Transverse colon (tissue), 4 donors: ENCODE results near the gene TCF7L2. TPM values are rescaled to one million over a fixed set of nuclear protein-coding genes. Genes with fewer than 3 reads are reported as not detected.

Source experiments
- DNase-seq: peaks from one replicate; pipeline ENCODE4 v3.0.0-alpha.2; 2019
- H3K27ac ChIP-seq, 4 donors: fragments of 200-600 bp; sonication (generic); 2 replicates each; pipeline ENCODE4 v1.5.1; 2016 to 2018; ENCODE audit warnings: inconsistent platforms in 4 of 4
- H3K27me3 ChIP-seq: fragments of 200-600 bp; sonication (generic); 2 replicates; pipeline ENCODE4 v1.5.1; 2017; ENCODE audit warnings: inconsistent platforms
- H3K36me3 ChIP-seq, 4 donors: fragments of 200-600 bp; sonication (generic); 2 replicates each; pipeline ENCODE4 v1.5.1; 2017 to 2019; ENCODE audit warnings: inconsistent platforms in 4 of 4
- H3K4me1 ChIP-seq, 4 donors: fragments of 200-600 bp; sonication (generic); 2 replicates each; pipeline ENCODE4 v1.5.1; 2017 to 2020; ENCODE audit warnings: inconsistent platforms in 4 of 4
- H3K4me3 ChIP-seq, 4 donors: fragments of 200-600 bp; sonication (generic); 1 replicate in 1 of 4; 2 replicates in 3 of 4; pipeline versions ENCODE4 v1.5.1 to v1.6.1; 2017 to 2019; ENCODE audit warnings: inconsistent platforms in 4 of 4
- H3K9me3 ChIP-seq, 2 donors: fragments of 200-600 bp; sonication (generic); 2 replicates each; pipeline ENCODE4 v1.5.1; 2017 to 2019; ENCODE audit warnings: inconsistent platforms in 2 of 2
- EP300 ChIP-seq: sonication (generic); formaldehyde crosslinking; IDR thresholded peaks from one replicate; pipeline ENCODE4 v1.6.1; 2017; ENCODE audit warnings: antibody characterized with exemption, low read depth
- POLR2A ChIP-seq: fragments of 450-650 bp; IDR thresholded peaks from one replicate; pipeline ENCODE4 v1.6.1; 2016; ENCODE audit warnings: antibody characterized with exemption, mild to moderate bottlenecking, moderate library complexity
- POLR2AphosphoS5 ChIP-seq, 3 donors: sonication (generic); formaldehyde crosslinking; IDR thresholded peaks; one replicate each; pipeline ENCODE4 v1.6.1; 2016; ENCODE audit warnings: antibody characterized with exemption in 3 of 3
- WGBS, 2 donors: methylation state at CpG; one replicate each; pipeline ENCODE4 v1.1.5; 2018; ENCODE audit warnings: low coverage in 1 of 2; 5-methylcytosine and 5-hydroxymethylcytosine counted together
- in situ Hi-C, 4 donors: fragments of 200-750 bp; cut with MboI; loops; one replicate each; pipeline versions ENCODE4 v1.15.0 to v1.15.1; 2017; ENCODE audit warnings: low sequenced_read_pairs in 3 of 4, low pct_ligation_motif_present in 1 of 4, low pct_unique_long_range_greater_than_20kb in 1 of 4
- intact Hi-C: fragments of 100-400 bp; cut with DNase I; formaldehyde crosslinking; loops from one replicate; pipeline ENCODE4 v1.15.1; 2023; ENCODE audit warnings: low total_unique reads
- total RNA-seq, 4 donors: library from RNA; depleted of rRNA; stranded (reverse); fragments of >200 nt; gene quantifications; one replicate each; pipeline ENCODE4 v1.1.0, GENCODE V29; 2016
- TF ChIP-seq, protein P1 (sequence below), 5 experiments: fragments of 200-600 bp in 3 of 5; fragments of 450-650 bp in 2 of 5; sonication (generic) in 3 of 5; IDR thresholded peaks; 1 replicate in 2 of 5; 2 replicates in 3 of 5; pipeline ENCODE4 v1.5.1; 2016 to 2017; ENCODE audit warnings: antibody characterized with exemption in 5 of 5, inconsistent platforms in 3 of 5, mild to moderate bottlenecking in 2 of 5, moderate library complexity in 1 of 5

TCF7L2 gene
- total RNA-seq, 4 donors from 2014 or later = 84.6 to 249 (median 137) TPM

DNA sequence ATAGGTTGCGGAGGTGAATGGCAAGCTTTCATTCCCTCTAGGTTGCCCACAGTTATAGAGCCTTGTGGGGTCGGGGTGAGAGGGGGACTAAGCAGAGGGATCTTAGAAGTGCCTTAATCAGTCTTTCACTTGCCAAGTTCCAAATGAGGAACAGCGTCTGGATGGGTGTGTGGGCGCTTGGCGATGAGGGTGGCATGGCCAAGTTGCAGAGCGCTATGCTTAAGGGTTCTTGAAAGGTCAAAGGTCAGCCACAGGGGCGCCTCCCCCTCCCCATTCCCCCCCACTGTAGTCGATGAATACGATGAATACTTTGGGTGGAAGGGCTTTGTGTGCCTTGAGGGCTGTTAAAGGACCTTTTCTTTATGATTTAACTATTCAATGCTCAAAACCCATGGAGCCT is 185.0 kb downstream of the TCF7L2 start:
- Histone ChIP-seq H3K36me3 (no peaks in the 10 kb centered on the region), H3K27ac (no peak overlapping the region), H3K4me3 (no peak overlapping the region), H3K9me3 (no peaks in the 10 kb centered on the region), H3K4me1 (peaks cover 9 to 33% (median 21%) of the 10 kb centered on the region in 4 donors), H3K27me3 (no peaks in the 10 kb centered on the region)
- no peak for DNase-seq
- 67 to 75% methylated on average over 3 to 9 of the region's 9 CpGs for WGBS, 2 donors
- in situ Hi-C loops = no loop called here
- intact Hi-C loops = loop anchor here (10.0 kb wide), 2 partner anchors 220 to 250 kb away; no protein-coding TSS in a partner anchor
- TF ChIP-seq POLR2A (no peak), EP300 (no peak), POLR2AphosphoS5 (IDR thresholded peaks at IDR 0.05) (no peak)
- TF ChIP-seq, protein P1, sequence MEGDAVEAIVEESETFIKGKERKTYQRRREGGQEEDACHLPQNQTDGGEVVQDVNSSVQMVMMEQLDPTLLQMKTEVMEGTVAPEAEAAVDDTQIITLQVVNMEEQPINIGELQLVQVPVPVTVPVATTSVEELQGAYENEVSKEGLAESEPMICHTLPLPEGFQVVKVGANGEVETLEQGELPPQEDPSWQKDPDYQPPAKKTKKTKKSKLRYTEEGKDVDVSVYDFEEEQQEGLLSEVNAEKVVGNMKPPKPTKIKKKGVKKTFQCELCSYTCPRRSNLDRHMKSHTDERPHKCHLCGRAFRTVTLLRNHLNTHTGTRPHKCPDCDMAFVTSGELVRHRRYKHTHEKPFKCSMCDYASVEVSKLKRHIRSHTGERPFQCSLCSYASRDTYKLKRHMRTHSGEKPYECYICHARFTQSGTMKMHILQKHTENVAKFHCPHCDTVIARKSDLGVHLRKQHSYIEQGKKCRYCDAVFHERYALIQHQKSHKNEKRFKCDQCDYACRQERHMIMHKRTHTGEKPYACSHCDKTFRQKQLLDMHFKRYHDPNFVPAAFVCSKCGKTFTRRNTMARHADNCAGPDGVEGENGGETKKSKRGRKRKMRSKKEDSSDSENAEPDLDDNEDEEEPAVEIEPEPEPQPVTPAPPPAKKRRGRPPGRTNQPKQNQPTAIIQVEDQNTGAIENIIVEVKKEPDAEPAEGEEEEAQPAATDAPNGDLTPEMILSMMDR (IDR thresholded peaks at IDR 0.05) = no peak

DNA sequence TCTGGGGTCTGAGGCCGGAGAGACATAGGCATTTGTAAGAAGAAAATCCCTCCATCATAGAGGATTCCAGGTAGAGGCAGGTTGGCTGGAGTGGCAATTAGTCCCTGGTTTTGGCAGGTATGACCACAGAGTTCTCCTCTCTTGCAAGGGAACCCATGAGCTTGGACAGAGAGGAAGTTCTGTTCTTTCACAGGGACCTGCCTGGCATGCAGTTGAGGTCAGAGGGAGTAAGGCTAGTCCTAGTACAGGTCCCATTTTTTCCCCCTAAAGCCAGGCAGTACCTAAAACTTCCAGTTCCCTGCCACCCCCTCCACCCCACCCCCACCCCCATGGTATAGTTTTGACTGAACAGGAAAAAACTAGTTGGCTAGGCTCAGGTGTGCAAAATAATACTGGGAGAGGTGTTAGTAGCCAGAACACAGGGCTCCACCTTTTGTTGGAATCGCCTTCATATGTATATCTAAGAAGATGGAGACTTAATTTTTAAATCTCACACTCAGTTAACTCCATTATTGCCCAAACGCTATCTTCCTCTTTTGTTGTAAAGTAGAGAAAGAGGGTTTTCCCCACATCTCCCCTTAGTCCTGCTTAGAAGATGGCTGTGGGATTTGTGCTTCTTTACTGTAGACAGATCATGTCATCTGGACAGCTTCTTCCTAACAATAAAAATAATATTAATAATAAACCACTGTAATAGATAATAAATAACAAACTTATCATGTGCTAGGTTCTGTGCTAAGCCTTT is 188.1 kb downstream of the TCF7L2 start:
- Histone ChIP-seq H3K27ac (peak overlapping the region in 2 of 4 donors; percentile 61 to 71), H3K4me3 (no peak overlapping the region), H3K9me3 (no peaks in the 10 kb centered on the region), H3K36me3 (peaks cover 0 to 5% (median 0%) of the 10 kb centered on the region in 4 donors), H3K4me1 (peaks cover 5 to 32% (median 17%) of the 10 kb centered on the region in 4 donors), H3K27me3 (no peaks in the 10 kb centered on the region)
- TF ChIP-seq POLR2AphosphoS5 (IDR thresholded peaks at IDR 0.05) = no peak
- in situ Hi-C loops = no loop called here
- intact Hi-C loops = loop anchor here (10.0 kb wide), 2 partner anchors 217 to 247 kb away; no protein-coding TSS in a partner anchor
- no peak for DNase-seq
- 85 to 86% methylated on average over 1 to 3 of the region's 3 CpGs for WGBS, 2 donors

DNA sequence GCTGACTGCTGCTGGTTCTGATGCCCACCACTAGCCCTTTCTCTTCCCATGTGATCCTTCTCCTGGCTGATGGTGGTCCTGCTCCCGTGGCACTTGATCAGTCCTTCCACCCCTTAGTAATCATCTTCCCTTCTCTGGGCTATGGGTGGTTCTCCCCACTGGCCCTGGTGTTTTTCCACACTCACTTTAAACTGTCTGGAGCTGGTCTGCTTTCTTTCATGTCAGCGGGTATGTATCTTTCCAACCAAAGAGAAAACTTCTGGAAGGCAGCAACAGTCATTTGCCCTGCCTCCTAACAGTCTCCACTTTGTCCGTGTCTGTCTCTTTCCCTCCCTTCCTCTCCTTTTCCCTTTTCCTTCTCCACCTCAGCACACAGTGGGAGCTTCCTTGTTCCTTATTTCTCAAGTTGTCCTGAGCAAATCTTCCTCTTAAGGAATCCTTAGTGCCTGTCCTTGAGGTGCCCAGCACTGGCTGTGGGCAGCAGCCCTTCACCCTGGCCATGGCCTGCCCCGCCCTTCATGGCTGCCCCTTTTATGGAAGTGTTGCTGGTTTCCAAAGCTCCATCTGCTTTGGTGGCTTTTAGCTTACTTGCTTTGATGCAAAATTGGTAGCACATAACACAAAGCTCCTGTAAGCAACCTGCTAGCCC is 189.0 kb downstream of the TCF7L2 start:
- in situ Hi-C loops = no loop called here
- no peak overlapping the region for H3K4me3 ChIP-seq
- WGBS, 2 donors = 70 to 75% methylated on average over 2 to 4 of the region's 4 CpGs
- no peaks in the 10 kb centered on the region for H3K27me3 ChIP-seq
- no peaks in the 10 kb centered on the region for H3K9me3 ChIP-seq
- TF ChIP-seq EP300 (no peak), POLR2A (no peak), POLR2AphosphoS5 (IDR thresholded peaks at IDR 0.05) (peak; percentile 11 to 75 (median 45))
- TF ChIP-seq, protein P1 (IDR thresholded peaks at IDR 0.05) = no peak
- H3K4me1 ChIP-seq = peaks cover 5 to 22% (median 10%) of the 10 kb centered on the region in 4 donors
- H3K27ac ChIP-seq = peak overlapping the region in 3 of 4 donors; percentile 60 to 71 (median 61)
- intact Hi-C loops = loop anchor here (10.0 kb wide), 2 partner anchors 216 to 246 kb away; no protein-coding TSS in a partner anchor
- no peak for DNase-seq
- peaks cover 0 to 9% (median 0%) of the 10 kb centered on the region in 4 donors for H3K36me3 ChIP-seq

DNA sequence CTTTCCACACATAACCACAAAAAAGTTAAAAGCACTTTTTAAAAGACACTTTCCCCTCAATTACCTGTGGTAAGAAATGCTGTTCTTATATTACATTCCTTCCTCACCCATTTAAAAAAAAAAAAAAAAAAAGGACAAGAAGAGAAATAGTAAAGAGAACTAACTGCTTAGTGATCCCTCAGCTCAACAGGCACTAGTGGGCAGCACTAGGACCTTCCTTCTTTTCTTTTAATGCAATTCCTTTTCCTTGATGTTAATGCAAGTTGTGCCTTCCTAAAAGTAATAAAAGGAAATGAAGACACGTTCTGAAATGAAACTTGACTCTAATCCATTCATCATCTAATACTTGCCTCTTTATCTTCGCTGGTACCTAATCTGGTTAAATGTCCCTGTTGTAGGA is 189.7 kb downstream of the TCF7L2 start:
- intact Hi-C loops (loop anchor here (10.0 kb wide), 2 partner anchors 215 to 245 kb away; no protein-coding TSS in a partner anchor), in situ Hi-C loops (no loop called here)
- no peak for DNase-seq
- H3K27me3 ChIP-seq = no peaks in the 10 kb centered on the region
- 59% methylated on average over 2 of the region's 2 CpGs for WGBS, 2 donors
- peak overlapping the region in 2 of 4 donors; percentile 61 to 71 for H3K27ac ChIP-seq
- no peak overlapping the region for H3K4me3 ChIP-seq
- H3K4me1 ChIP-seq = peaks cover 5 to 22% (median 10%) of the 10 kb centered on the region in 4 donors
- no peaks in the 10 kb centered on the region for H3K9me3 ChIP-seq
- H3K36me3 ChIP-seq = peaks cover 0 to 9% (median 0%) of the 10 kb centered on the region in 4 donors
- TF ChIP-seq EP300 (no peak), POLR2AphosphoS5 (IDR thresholded peaks at IDR 0.05) (no peak), POLR2A (no peak)
- TF ChIP-seq, protein P1 (IDR thresholded peaks at IDR 0.05) = no peak
